Amygdala (tissue), 56 donors: ENCODE results near the gene DUT.

Experiments
- DNase-seq, 56 donors: peaks; one replicate each; lab custom pipeline; 2025; lab: John Stamatoyannopoulos, UW

Gene DUT

GRCh38 chr15:48367483-48367882, 36.3 kb downstream of the DUT start:
- no peak for DNase-seq

GRCh38 chr15:48370460-48370859, 39.2 kb downstream of the DUT start:
- DNase-seq, result no peak

- DNase-seq, result no peak
These were observed 40.3 kb downstream of the DUT start for GRCh38 chr15:48371550-48371949.

GRCh38 chr15:48371961-48372360, 40.7 kb downstream of the DUT start:
- DNase-seq, result no peak

- DNase-seq, result no peak
These were observed 42.7 kb downstream of the DUT start for GRCh38 chr15:48373821-48374451.

- DNase-seq, result no peak
These were observed 43.2 kb downstream of the DUT start for GRCh38 chr15:48374472-48374871.

- no peak for DNase-seq
These were observed 44.5 kb downstream of the DUT start for GRCh38 chr15:48375767-48376166.

- no peak for DNase-seq
These were observed 49.0 kb downstream of the DUT start for GRCh38 chr15:48380198-48380597.

- no peak for DNase-seq
These were observed 50.6 kb downstream of the DUT start for GRCh38 chr15:48381861-48382260.

GRCh38 chr15:48383031-48383430, 51.8 kb downstream of the DUT start:
- DNase-seq, result no peak

- DNase-seq, result no peak
These were observed 53.4 kb downstream of the DUT start for GRCh38 chr15:48384616-48385015.

GRCh38 chr15:48385031-48385830, 54.0 kb downstream of the DUT start:
- no peak for DNase-seq

- DNase-seq, result no peak
These were observed 57.0 kb downstream of the DUT start for GRCh38 chr15:48388016-48388851.

GRCh38 chr15:48388910-48389309, 57.7 kb downstream of the DUT start:
- no peak for DNase-seq

- DNase-seq, result no peak
These were observed 58.5 kb downstream of the DUT start for GRCh38 chr15:48389691-48390143.

GRCh38 chr15:48391950-48392349, 60.7 kb downstream of the DUT start:
- no peak for DNase-seq

GRCh38 chr15:48392356-48392755, 61.1 kb downstream of the DUT start:
- DNase-seq, result peak in 17 of 56 donors; percentile 7 to 44 (median 28)
